CD4-positive, alpha-beta T cell (primary cell): Measurements from ENCODE around the gene NRDC. TPM values are rescaled to one million over a fixed set of nuclear protein-coding genes. Genes with fewer than 3 reads are reported as not detected.

Source experiments
- ATAC-seq: fragments of 200-7000 bp; cut with Tn5 transposase; one replicate; pipeline ENCODE4 v1.10.0; 2022; ENCODE audit warnings: mild to moderate bottlenecking; ENCODE audit not compliant: poor library complexity
- CTCF ChIA-PET: fragments of 350-600 bp; sonication (Branson Sonifier 250); formaldehyde crosslinking; loops from one replicate; lab custom pipeline; 2021; ENCODE audit warnings: antibody characterized with exemption, inconsistent platforms; lab: Charles Lee
- POLR2A ChIA-PET: fragments of 350-600 bp; sonication (Branson Sonifier 250); formaldehyde crosslinking; loops from one replicate; lab custom pipeline; 2021; ENCODE audit warnings: antibody characterized with exemption, inconsistent platforms; lab: Charles Lee
- DNase-seq, 14 experiments: peaks; one replicate each; pipeline ENCODE4 v3.0.0-alpha.2; 2013 to 2020; ENCODE audit warnings: mixed read lengths in 2 of 14
- H3K27ac ChIP-seq, 2 donors: one replicate each; pipeline versions ENCODE4 v1.5.1 to v1.7.0; 2013; ENCODE audit warnings: low read length in 2 of 2, low read depth in 1 of 2, mild to moderate bottlenecking in 1 of 2
- H3K27me3 ChIP-seq, 2 experiments: 1 replicate in 1 of 2; 2 replicates in 1 of 2; pipeline versions ENCODE4 v1.6.1 to v1.7.0; 2013; ENCODE audit warnings: low read length in 2 of 2, control low read depth in 1 of 2, mild to moderate bottlenecking in 1 of 2, moderate library complexity in 1 of 2; ENCODE audit not compliant: insufficient read depth in 2 of 2, control insufficient read depth in 1 of 2
- H3K36me3 ChIP-seq: one replicate; pipeline ENCODE4 v1.6.1; 2013; ENCODE audit warnings: low read length, control low read depth; ENCODE audit not compliant: insufficient read depth
- H3K4me1 ChIP-seq: one replicate; pipeline ENCODE4 v1.6.1; 2013; ENCODE audit warnings: low read length, control low read depth; ENCODE audit not compliant: insufficient read depth
- H3K4me3 ChIP-seq: one replicate; pipeline ENCODE4 v1.5.1; 2013; ENCODE audit warnings: mild to moderate bottlenecking, low read length, moderate library complexity
- H3K9me3 ChIP-seq, 2 experiments: 1 replicate in 1 of 2; 2 replicates in 1 of 2; pipeline versions ENCODE4 v1.6.1 to v1.7.0; 2013; ENCODE audit warnings: low read length in 2 of 2, mild to moderate bottlenecking in 2 of 2, control low read depth in 1 of 2, moderate library complexity in 1 of 2; ENCODE audit not compliant: control insufficient read depth in 1 of 2, insufficient read depth in 1 of 2
- H3K27ac Mint-ChIP-seq: one replicate; pipeline ENCODE4 v1.8.0; 2020; ENCODE audit warnings: mixed read lengths
- H3K27me3 Mint-ChIP-seq: one replicate; pipeline ENCODE4 v1.8.0; 2021; ENCODE audit warnings: mixed read lengths
- H3K36me3 Mint-ChIP-seq: one replicate; pipeline ENCODE4 v1.8.0; 2021; ENCODE audit warnings: low read depth, mixed read lengths
- H3K4me1 Mint-ChIP-seq: one replicate; pipeline ENCODE4 v1.8.0; 2021; ENCODE audit warnings: low read depth, mixed read lengths
- H3K4me3 Mint-ChIP-seq: one replicate; pipeline ENCODE4 v1.8.0; 2020; ENCODE audit warnings: mild to moderate bottlenecking, mixed read lengths
- H3K9me3 Mint-ChIP-seq: one replicate; pipeline ENCODE4 v1.8.0; 2020; ENCODE audit warnings: mixed read lengths
- CTCF ChIP-seq: fragments of 200-600 bp; IDR thresholded peaks from one replicate; pipeline ENCODE4 v1.8.0; 2022; ENCODE audit warnings: antibody characterized with exemption, mild to moderate bottlenecking
- intact Hi-C, 2 experiments: fragments of 100-400 bp; cut with DNase I in 1 of 2; cut with micrococcal nuclease in 1 of 2; formaldehyde crosslinking; loops; one replicate each; pipeline versions ENCODE4 v1.15.1 to v1.9.0; 2023 to 2025; cut with DNase I, micrococcal nuclease
- total RNA-seq, 174 experiments: library from RNA in 2 of 174; stranded (reverse) in 2 of 174; gene quantifications; one replicate each; pipeline ENCODE4 v1.2.3 and lab custom pipeline; 2021 to 2026

The NRDC gene
- total RNA-seq, 2 experiments from 2014 or later, result 59.0 to 62.4 TPM

GRCh38 chr1:51790385-51790784 is 88.1 kb downstream of the NRDC start:
- no peak for DNase-seq
- Histone ChIP-seq H3K4me3 (no peak overlapping the region), H3K4me1 (no peaks in the 10 kb centered on the region), H3K27ac (no peak overlapping the region), H3K27me3 (no peaks in the 10 kb centered on the region), H3K9me3 (no peaks in the 10 kb centered on the region), H3K36me3 (peaks cover 99% of the 10 kb centered on the region)
- Mint-ChIP-seq H3K27me3 (no peaks in the 10 kb centered on the region), H3K27ac (peak overlapping the region; percentile 63), H3K36me3 (peaks cover 100% of the 10 kb centered on the region), H3K4me1 (no peaks in the 10 kb centered on the region), H3K9me3 (no peaks in the 10 kb centered on the region), H3K4me3 (no peak overlapping the region)
- no peak for TF ChIP-seq CTCF
- CTCF ChIA-PET, result interaction anchor here (1.2 kb wide), 1 partner anchor 107 kb away, joined by 4 read pairs; no protein-coding TSS in a partner anchor
- intact Hi-C loops, result no loop called here
- POLR2A ChIA-PET, result no interaction called here
- ATAC-seq, result no peak

GRCh38 chr1:51789342-51789741 is 89.2 kb downstream of the NRDC start:
- no peaks in the 10 kb centered on the region for H3K27me3 Mint-ChIP-seq
- H3K36me3 Mint-ChIP-seq, result peaks cover 100% of the 10 kb centered on the region
- no peaks in the 10 kb centered on the region for H3K9me3 ChIP-seq
- H3K4me3 ChIP-seq, result no peak overlapping the region
- H3K27ac Mint-ChIP-seq, result no peak overlapping the region
- TF ChIP-seq CTCF, result no peak
- H3K4me1 Mint-ChIP-seq, result no peaks in the 10 kb centered on the region
- intact Hi-C loops, result no loop called here
- DNase-seq, result no peak
- peaks cover 99% of the 10 kb centered on the region for H3K36me3 ChIP-seq
- no peak for ATAC-seq
- H3K4me3 Mint-ChIP-seq, result no peak overlapping the region
- no peaks in the 10 kb centered on the region for H3K27me3 ChIP-seq
- H3K9me3 Mint-ChIP-seq, result no peaks in the 10 kb centered on the region
- no peaks in the 10 kb centered on the region for H3K4me1 ChIP-seq
- H3K27ac ChIP-seq, result no peak overlapping the region
- CTCF ChIA-PET, result no interaction called here
- POLR2A ChIA-PET, result no interaction called here

- H3K9me3 Mint-ChIP-seq, result no peaks in the 10 kb centered on the region
- CTCF ChIA-PET, result no interaction called here
- H3K27ac ChIP-seq, result no peak overlapping the region
- H3K27me3 Mint-ChIP-seq, result no peaks in the 10 kb centered on the region
- intact Hi-C loops, result no loop called here
- no peak overlapping the region for H3K4me3 Mint-ChIP-seq
- POLR2A ChIA-PET, result no interaction called here
- no peak overlapping the region for H3K4me3 ChIP-seq
- TF ChIP-seq CTCF, result no peak
- peaks cover 100% of the 10 kb centered on the region for H3K36me3 Mint-ChIP-seq
- H3K4me1 Mint-ChIP-seq, result no peaks in the 10 kb centered on the region
- DNase-seq (no peak), ATAC-seq (no peak)
- no peaks in the 10 kb centered on the region for H3K4me1 ChIP-seq
- H3K9me3 ChIP-seq, result no peaks in the 10 kb centered on the region
- no peaks in the 10 kb centered on the region for H3K27me3 ChIP-seq
- no peak overlapping the region for H3K27ac Mint-ChIP-seq
- H3K36me3 ChIP-seq, result peaks cover 99% of the 10 kb centered on the region
These were observed 89.6 kb downstream of the NRDC start for GRCh38 chr1:51788938-51789337.
